ENCODE data around the gene MED13L.

Gene MED13L

DNA sequence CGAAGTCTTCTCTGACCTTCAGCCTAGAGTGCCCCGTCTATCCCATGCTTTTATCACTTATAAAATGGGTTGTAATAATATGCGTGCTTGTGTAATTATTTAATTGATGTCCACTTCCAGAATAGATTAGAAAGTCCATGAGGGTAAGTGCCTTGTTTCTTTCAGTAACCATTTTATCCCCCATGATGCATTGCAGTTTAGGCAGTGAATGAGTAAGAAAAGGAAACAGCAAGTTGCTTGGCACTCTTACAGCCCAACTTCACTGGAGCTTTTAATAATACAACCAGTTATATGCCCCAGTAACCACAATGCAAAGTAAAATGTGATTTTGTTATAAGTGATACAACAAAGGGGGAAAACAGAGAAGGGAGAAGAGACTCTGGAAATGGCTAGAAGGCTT, 287.3 kb downstream of the MED13L start:
- ATAC-seq (ENCODE audit: insufficient read depth, low read depth) (no peak), DNase-seq (no peak)
- no peak overlapping the region for H3K9ac ChIP-seq (ENCODE audit: low read depth, low read length)
- no peak overlapping the region for H3K4me3 ChIP-seq (ENCODE audit: low read depth in 1 of 2, low read length in 2 of 2)
- peaks cover 93% of the 10 kb centered on the region for H3K36me3 ChIP-seq (ENCODE audit: insufficient read depth, low read length)
- no peak overlapping the region for H2AFZ ChIP-seq (ENCODE audit: low read depth, low read length)
- peaks cover 14% of the 10 kb centered on the region for H4K20me1 ChIP-seq (ENCODE audit: insufficient read depth, low read length)
- H3K27me3 ChIP-seq (ENCODE audit: insufficient read depth, low read length, poor library complexity): no peaks in the 10 kb centered on the region
- H3K4me1 ChIP-seq (ENCODE audit: insufficient read depth, low read length): no peaks in the 10 kb centered on the region
- H3K79me2 ChIP-seq (ENCODE audit: insufficient read depth, low read length): peaks cover 34% of the 10 kb centered on the region
- H3K9me3 ChIP-seq (ENCODE audit: insufficient read depth, low read length, severe bottlenecking): no peaks in the 10 kb centered on the region
- no peak overlapping the region for H3K4me2 ChIP-seq (ENCODE audit: insufficient read depth, low read length)
- no peak overlapping the region for H3K27ac ChIP-seq (ENCODE audit: low read length)
- no peak for TF ChIP-seq CTCF (IDR thresholded peaks at IDR 0.05; ENCODE audit: borderline replicate concordance, extremely low read depth, low read length, poor library complexity, severe bottlenecking)
- TF ChIP-seq EZH2 (IDR thresholded peaks at IDR 0.05; ENCODE audit: borderline replicate concordance, low read depth, low read length, severe bottlenecking): no peak

DNA sequence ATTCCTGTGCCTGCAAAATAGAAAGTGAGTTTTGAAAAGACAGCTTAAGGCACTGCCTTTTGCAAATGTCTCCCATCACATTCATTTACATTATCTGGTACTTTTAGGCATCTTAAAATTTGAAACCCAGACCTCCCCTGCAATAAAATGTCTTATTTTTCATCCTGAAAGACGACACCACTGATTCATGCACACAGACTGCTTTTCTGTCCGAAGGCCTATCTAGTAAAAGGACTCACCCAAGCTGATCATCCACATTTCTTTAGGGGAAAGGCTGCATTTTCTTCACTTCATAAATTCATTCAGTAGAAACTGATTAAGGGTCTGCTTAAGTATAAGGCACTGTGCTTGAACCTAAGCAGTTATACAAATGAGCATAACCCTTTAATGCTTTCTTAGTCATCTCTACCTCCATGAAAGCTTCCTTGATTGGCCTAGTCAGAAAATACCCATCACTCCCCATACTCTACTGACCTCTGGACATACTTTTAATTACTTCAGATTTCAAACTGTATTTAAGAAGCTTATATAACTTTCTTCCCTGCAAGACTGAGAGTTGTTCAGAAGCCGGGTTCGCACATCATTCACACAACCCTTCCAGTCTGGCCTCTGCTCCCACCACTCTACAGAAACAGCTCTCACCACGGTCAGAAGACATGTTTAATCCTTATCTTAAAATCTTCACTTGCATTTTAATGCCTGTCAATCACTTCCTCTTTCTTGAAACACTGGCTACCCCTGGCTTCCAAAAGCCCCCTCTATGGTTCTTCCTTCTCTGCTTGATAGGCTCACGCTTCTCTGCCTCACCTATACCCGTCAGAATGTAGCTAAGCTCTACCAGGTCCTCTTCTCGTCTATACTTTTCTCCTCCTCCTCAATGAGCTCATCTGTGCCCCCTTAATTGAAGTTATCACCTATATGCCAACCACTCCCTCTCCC, 288.6 kb downstream of the MED13L start:
- H3K79me2 ChIP-seq (ENCODE audit: insufficient read depth, low read length): peaks cover 34% of the 10 kb centered on the region
- ATAC-seq (ENCODE audit: insufficient read depth, low read depth): no peak
- TF ChIP-seq EZH2 (IDR thresholded peaks at IDR 0.05; ENCODE audit: borderline replicate concordance, low read depth, low read length, severe bottlenecking): no peak
- TF ChIP-seq CTCF (IDR thresholded peaks at IDR 0.05; ENCODE audit: borderline replicate concordance, extremely low read depth, low read length, poor library complexity, severe bottlenecking): no peak
- no peak overlapping the region for H3K27ac ChIP-seq (ENCODE audit: low read length)
- H3K4me1 ChIP-seq (ENCODE audit: insufficient read depth, low read length): no peaks in the 10 kb centered on the region
- H3K4me3 ChIP-seq (ENCODE audit: low read depth in 1 of 2, low read length in 2 of 2): no peak overlapping the region
- no peaks in the 10 kb centered on the region for H3K9me3 ChIP-seq (ENCODE audit: insufficient read depth, low read length, severe bottlenecking)
- H4K20me1 ChIP-seq (ENCODE audit: insufficient read depth, low read length): peaks cover 14% of the 10 kb centered on the region
- no peaks in the 10 kb centered on the region for H3K27me3 ChIP-seq (ENCODE audit: insufficient read depth, low read length, poor library complexity)
- DNase-seq: no peak
- no peak overlapping the region for H3K9ac ChIP-seq (ENCODE audit: low read depth, low read length)
- peaks cover 93% of the 10 kb centered on the region for H3K36me3 ChIP-seq (ENCODE audit: insufficient read depth, low read length)
- H3K4me2 ChIP-seq (ENCODE audit: insufficient read depth, low read length): no peak overlapping the region
- H2AFZ ChIP-seq (ENCODE audit: low read depth, low read length): no peak overlapping the region

- Histone ChIP-seq H4K20me1 (ENCODE audit: insufficient read depth, low read length) (peaks cover 15% of the 10 kb centered on the region), H3K79me2 (ENCODE audit: insufficient read depth, low read length) (peaks cover 34% of the 10 kb centered on the region), H3K9me3 (ENCODE audit: insufficient read depth, low read length, severe bottlenecking) (no peaks in the 10 kb centered on the region), H3K4me3 (ENCODE audit: low read depth in 1 of 2, low read length in 2 of 2) (no peak overlapping the region), H3K9ac (ENCODE audit: low read depth, low read length) (no peak overlapping the region), H3K4me2 (ENCODE audit: insufficient read depth, low read length) (no peak overlapping the region), H3K27me3 (ENCODE audit: insufficient read depth, low read length, poor library complexity) (no peaks in the 10 kb centered on the region), H3K36me3 (ENCODE audit: insufficient read depth, low read length) (peaks cover 93% of the 10 kb centered on the region), H2AFZ (ENCODE audit: low read depth, low read length) (no peak overlapping the region), H3K27ac (ENCODE audit: low read length) (no peak overlapping the region), H3K4me1 (ENCODE audit: insufficient read depth, low read length) (no peaks in the 10 kb centered on the region)
- DNase-seq: no peak
- ATAC-seq (ENCODE audit: insufficient read depth, low read depth): no peak
- TF ChIP-seq CTCF (IDR thresholded peaks at IDR 0.05; ENCODE audit: borderline replicate concordance, extremely low read depth, low read length, poor library complexity, severe bottlenecking) (no peak), EZH2 (IDR thresholded peaks at IDR 0.05; ENCODE audit: borderline replicate concordance, low read depth, low read length, severe bottlenecking) (no peak)
Observed at GRCh38 chr12:115988212-115988611, 289.3 kb downstream of the MED13L start.

Data from DND-41 (cell line).